Testis (tissue), 2 donors: ENCODE results near the gene RABGGTB.
"Not testable (repeated sequence)": the region's sequence is repeated elsewhere in the genome, so short reads cannot be mapped to it uniquely, and the experiment has no call there.

ENCODE experiments used
- CTCF ChIP-seq, 3 experiments: fragments of 450-650 bp in 2 of 3; fragments of 200-600 bp in 1 of 3; sonication (generic) in 1 of 3; IDR thresholded peaks; one replicate each; pipeline ENCODE4 v1.5.1; 2016 to 2019; ENCODE audit warnings: antibody characterized with exemption in 3 of 3, mild to moderate bottlenecking in 2 of 3, moderate library complexity in 1 of 3
- POLR2A ChIP-seq: fragments of 450-650 bp; IDR thresholded peaks from one replicate; pipeline ENCODE4 v1.6.1; 2017; ENCODE audit warnings: antibody characterized with exemption, mild to moderate bottlenecking, moderate library complexity

GRCh38 chr1:75823596-75823995 lies 37.5 kb downstream of the RABGGTB start:
- TF ChIP-seq CTCF (IDR thresholded peaks at IDR 0.05); POLR2A: not testable (repeated sequence)
